ENCODE measurements around the gene PLG. TPM values are rescaled to one million over a fixed set of nuclear protein-coding genes. Genes with fewer than 3 reads are reported as not detected.
A peak's percentile ranks its signal among the peaks of the same experiment; 100 is the strongest.

Gene PLG
- total RNA-seq, 1 experiment from 2014 or later: not detected

DNA sequence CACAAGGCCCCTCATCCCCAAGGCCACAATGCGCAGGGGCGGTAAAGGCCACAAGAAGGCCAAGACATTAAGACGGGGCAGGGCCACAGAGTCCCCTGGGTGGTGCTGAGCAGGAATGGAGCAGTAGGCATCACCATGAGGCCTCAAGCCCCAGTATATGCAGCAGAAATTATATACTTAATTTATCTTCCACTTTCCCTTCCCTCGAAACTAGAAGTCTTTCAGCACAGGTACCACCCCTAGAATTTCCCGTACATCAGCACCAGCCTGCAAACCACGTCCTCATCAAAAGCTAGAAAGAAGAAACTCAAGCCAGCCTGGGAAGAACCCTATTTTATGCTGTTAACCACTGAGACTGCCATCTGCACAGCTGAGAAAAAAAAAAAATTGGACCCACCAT, 89.4 kb downstream of the PLG start:
- peak overlapping the region; percentile 31; the same call in 1 of the 2 replicates for H3K4me2 ChIP-seq
- H3K9me2 ChIP-seq (ENCODE audit: insufficient read depth): no peaks in the 10 kb centered on the region
- H3K4me1 ChIP-seq (replicated peaks; ENCODE audit: insufficient read depth): peaks cover 23% of the 10 kb centered on the region
- POLR2A ChIA-PET (ENCODE audit: unreplicated experiment): no interaction called here
- no peaks in the 10 kb centered on the region for H3K79me2 ChIP-seq (ENCODE audit: low read depth)
- H3K9me3 ChIP-seq (ENCODE audit: insufficient read depth, low read depth): no peaks in the 10 kb centered on the region; the same call in 1 of the 2 replicates
- no peaks in the 10 kb centered on the region for H3K36me3 ChIP-seq (ENCODE audit: low read depth)
- peak overlapping the region; percentile 73 for H3K27ac ChIP-seq
- CTCF ChIA-PET: interaction anchor here (0.7 kb wide), 1 partner anchor 37 kb away, joined by 3 read pairs; no protein-coding TSS in a partner anchor
- TSS peak; percentile 33 for BruUV-seq (replicated peaks)
- intact Hi-C loops (cut with micrococcal nuclease; ENCODE audit: unreplicated experiment): no loop called here
- no peak overlapping the region for H2AFZ ChIP-seq
- no peaks in the 10 kb centered on the region for H3F3A ChIP-seq (ENCODE audit: insufficient read depth, low read depth)
- H4K20me1 ChIP-seq (ENCODE audit: insufficient read depth): no peaks in the 10 kb centered on the region
- TF ChIP-seq EZH2 (IDR thresholded peaks at IDR 0.05; ENCODE audit: low read depth): no peak
- no peak overlapping the region for H3K4me3 ChIP-seq
- H3K27me3 ChIP-seq (ENCODE audit: insufficient read depth, low read depth): no peaks in the 10 kb centered on the region
- DNase-seq: peak in 1 of 2 experiments; percentile 2

DNA sequence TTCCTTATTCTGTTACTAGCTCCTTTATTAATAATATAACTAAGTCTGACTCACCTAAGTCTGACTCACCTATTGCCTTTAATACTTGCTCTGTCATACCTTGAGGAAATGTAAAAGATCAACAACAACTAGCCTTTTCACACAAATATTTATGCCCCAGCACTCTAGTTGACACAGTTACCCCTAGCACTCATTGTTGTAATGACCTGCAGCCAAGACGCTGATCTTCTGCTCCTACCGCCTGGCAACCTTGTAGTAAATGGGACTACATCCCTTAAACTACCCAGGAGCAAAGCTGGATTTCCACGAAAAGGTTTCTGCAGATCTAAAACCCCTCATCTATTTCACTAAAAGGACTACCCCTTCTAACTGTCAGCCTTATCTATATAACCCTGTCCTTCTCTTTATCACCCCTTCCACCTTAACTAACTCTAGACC, 90.0 kb downstream of the PLG start:
- Histone ChIP-seq H3K36me3 (ENCODE audit: low read depth) (no peaks in the 10 kb centered on the region), H3K9me2 (ENCODE audit: insufficient read depth) (no peaks in the 10 kb centered on the region), H3K9me3 (ENCODE audit: insufficient read depth, low read depth) (no peaks in the 10 kb centered on the region; the same call in 1 of the 2 replicates), H3K79me2 (ENCODE audit: low read depth) (no peaks in the 10 kb centered on the region), H3K27ac (peak overlapping the region; percentile 73), H2AFZ (no peak overlapping the region), H3K4me2 (peak overlapping the region; percentile 31), H3F3A (ENCODE audit: insufficient read depth, low read depth) (no peaks in the 10 kb centered on the region), H3K4me3 (no peak overlapping the region), H3K4me1 (replicated peaks; ENCODE audit: insufficient read depth) (peaks cover 23% of the 10 kb centered on the region), H4K20me1 (ENCODE audit: insufficient read depth) (no peaks in the 10 kb centered on the region), H3K27me3 (ENCODE audit: insufficient read depth, low read depth) (no peaks in the 10 kb centered on the region)
- peak; percentile 21 to 88 for DNase-seq
- no TSS peak for BruUV-seq (replicated peaks)
- ChIA-PET POLR2A (ENCODE audit: unreplicated experiment) (no interaction called here), CTCF (interaction anchor here (0.7 kb wide), 1 partner anchor 38 kb away, joined by 3 read pairs; no protein-coding TSS in a partner anchor)
- TF ChIP-seq, protein P1, sequence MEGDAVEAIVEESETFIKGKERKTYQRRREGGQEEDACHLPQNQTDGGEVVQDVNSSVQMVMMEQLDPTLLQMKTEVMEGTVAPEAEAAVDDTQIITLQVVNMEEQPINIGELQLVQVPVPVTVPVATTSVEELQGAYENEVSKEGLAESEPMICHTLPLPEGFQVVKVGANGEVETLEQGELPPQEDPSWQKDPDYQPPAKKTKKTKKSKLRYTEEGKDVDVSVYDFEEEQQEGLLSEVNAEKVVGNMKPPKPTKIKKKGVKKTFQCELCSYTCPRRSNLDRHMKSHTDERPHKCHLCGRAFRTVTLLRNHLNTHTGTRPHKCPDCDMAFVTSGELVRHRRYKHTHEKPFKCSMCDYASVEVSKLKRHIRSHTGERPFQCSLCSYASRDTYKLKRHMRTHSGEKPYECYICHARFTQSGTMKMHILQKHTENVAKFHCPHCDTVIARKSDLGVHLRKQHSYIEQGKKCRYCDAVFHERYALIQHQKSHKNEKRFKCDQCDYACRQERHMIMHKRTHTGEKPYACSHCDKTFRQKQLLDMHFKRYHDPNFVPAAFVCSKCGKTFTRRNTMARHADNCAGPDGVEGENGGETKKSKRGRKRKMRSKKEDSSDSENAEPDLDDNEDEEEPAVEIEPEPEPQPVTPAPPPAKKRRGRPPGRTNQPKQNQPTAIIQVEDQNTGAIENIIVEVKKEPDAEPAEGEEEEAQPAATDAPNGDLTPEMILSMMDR (conservative IDR thresholded peaks at IDR 0.05): no peak
- no peak for TF ChIP-seq EZH2 (IDR thresholded peaks at IDR 0.05; ENCODE audit: low read depth)
- intact Hi-C loops (cut with micrococcal nuclease; ENCODE audit: unreplicated experiment): no loop called here

DNA sequence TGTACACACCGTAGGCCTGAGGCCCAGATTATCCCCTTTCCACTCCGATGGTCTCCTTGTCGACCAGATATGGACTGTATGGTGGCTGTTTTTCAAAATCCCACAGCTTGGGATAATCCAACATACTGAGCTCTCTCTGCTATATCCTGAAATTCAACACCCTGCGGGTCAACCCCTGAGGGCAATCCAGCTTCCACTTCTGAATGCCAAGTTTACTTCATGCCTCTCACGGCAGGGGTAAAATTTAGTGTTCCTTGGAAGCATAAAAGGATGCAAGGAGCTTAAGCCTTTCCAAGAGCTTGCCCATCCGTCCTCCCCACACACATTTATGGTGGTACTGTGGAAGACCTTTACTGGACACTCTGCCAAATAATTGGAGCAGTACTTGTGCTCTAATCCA, 90.7 kb downstream of the PLG start:
- no peaks in the 10 kb centered on the region for H3F3A ChIP-seq (ENCODE audit: insufficient read depth, low read depth)
- intact Hi-C loops (cut with micrococcal nuclease; ENCODE audit: unreplicated experiment): no loop called here
- peaks cover 23% of the 10 kb centered on the region for H3K4me1 ChIP-seq (replicated peaks; ENCODE audit: insufficient read depth)
- no peaks in the 10 kb centered on the region for H3K27me3 ChIP-seq (ENCODE audit: insufficient read depth, low read depth)
- H3K4me3 ChIP-seq: no peak overlapping the region
- ChIA-PET POLR2A (ENCODE audit: unreplicated experiment) (no interaction called here), CTCF (no interaction called here)
- H3K9me2 ChIP-seq (ENCODE audit: insufficient read depth): no peaks in the 10 kb centered on the region
- no peaks in the 10 kb centered on the region for H4K20me1 ChIP-seq (ENCODE audit: insufficient read depth)
- H3K4me2 ChIP-seq: no peak overlapping the region
- BruUV-seq (replicated peaks): no TSS peak
- peak; percentile 22 to 36 for DNase-seq
- no peaks in the 10 kb centered on the region for H3K79me2 ChIP-seq (ENCODE audit: low read depth)
- no peak overlapping the region for H3K27ac ChIP-seq
- no peaks in the 10 kb centered on the region; the same call in 1 of the 2 replicates for H3K9me3 ChIP-seq (ENCODE audit: insufficient read depth, low read depth)
- TF ChIP-seq, protein P1 (conservative IDR thresholded peaks at IDR 0.05): no peak
- no peak for TF ChIP-seq EZH2 (IDR thresholded peaks at IDR 0.05; ENCODE audit: low read depth)
- H2AFZ ChIP-seq: no peak overlapping the region
- no peaks in the 10 kb centered on the region for H3K36me3 ChIP-seq (ENCODE audit: low read depth)

DNA sequence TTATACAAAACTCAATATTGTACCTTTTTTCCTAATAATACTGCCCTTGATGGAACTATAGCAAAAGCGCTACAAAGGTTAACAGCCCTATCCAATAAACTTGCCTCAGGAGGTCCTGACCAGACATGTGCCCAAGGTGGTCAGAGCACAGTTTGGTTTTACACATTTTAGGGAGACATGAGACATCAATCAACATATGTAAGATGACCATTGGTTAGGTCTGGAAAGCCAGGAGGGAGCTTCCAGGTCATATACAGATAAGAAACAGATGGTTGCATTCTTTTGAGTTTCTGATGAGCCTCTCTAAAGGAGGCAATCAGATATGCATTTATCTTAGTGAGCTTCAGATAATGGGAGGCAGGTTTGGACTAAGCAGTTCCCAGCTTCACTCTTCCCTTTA, 91.6 kb downstream of the PLG start:
- no peak for DNase-seq
- no peak overlapping the region for H3K27ac ChIP-seq
- H3K9me3 ChIP-seq (ENCODE audit: insufficient read depth, low read depth): no peaks in the 10 kb centered on the region
- H3K27me3 ChIP-seq (ENCODE audit: insufficient read depth, low read depth): no peaks in the 10 kb centered on the region
- H3K36me3 ChIP-seq (ENCODE audit: low read depth): no peaks in the 10 kb centered on the region
- H4K20me1 ChIP-seq (ENCODE audit: insufficient read depth): no peaks in the 10 kb centered on the region
- CTCF ChIA-PET: no interaction called here
- BruUV-seq (replicated peaks): no TSS peak
- no peak overlapping the region for H3K4me2 ChIP-seq
- POLR2A ChIA-PET (ENCODE audit: unreplicated experiment): no interaction called here
- no peak overlapping the region for H3K4me3 ChIP-seq
- H2AFZ ChIP-seq: no peak overlapping the region
- no peaks in the 10 kb centered on the region for H3F3A ChIP-seq (ENCODE audit: insufficient read depth, low read depth)
- H3K79me2 ChIP-seq (ENCODE audit: low read depth): no peaks in the 10 kb centered on the region
- peaks cover 23% of the 10 kb centered on the region for H3K4me1 ChIP-seq (replicated peaks; ENCODE audit: insufficient read depth)
- no peaks in the 10 kb centered on the region for H3K9me2 ChIP-seq (ENCODE audit: insufficient read depth)
- TF ChIP-seq, protein P1 (conservative IDR thresholded peaks at IDR 0.05): no peak
- no peak for TF ChIP-seq EZH2 (IDR thresholded peaks at IDR 0.05; ENCODE audit: low read depth)
- intact Hi-C loops (cut with micrococcal nuclease; ENCODE audit: unreplicated experiment): no loop called here

All from PC-9 (cell line).